Measurements from ENCODE around the gene RNF41. TPM values are rescaled to one million over a fixed set of nuclear protein-coding genes. Genes with fewer than 3 reads are reported as not detected.

Gene RNF41
- total and polyA plus RNA-seq, 2 of the 13 experiments (the other 11 are each of a cell fraction or from before 2014, with no cell fraction given), result 27.1 to 39.4 TPM

GRCh38 chr12:56224102-56224701, 2.5 kb upstream of the RNF41 start, which contains the start of gene NABP2 (continued):
- TF ChIP-seq RBFOX2 (IDR thresholded peaks at IDR 0.05; ENCODE audit: low read depth, low read length), result peak; percentile 74
- TF ChIP-seq PHF21A (CRISPR knock-in tag; IDR thresholded peaks at IDR 0.05), result peak; percentile 89
- TF ChIP-seq, protein P1, sequence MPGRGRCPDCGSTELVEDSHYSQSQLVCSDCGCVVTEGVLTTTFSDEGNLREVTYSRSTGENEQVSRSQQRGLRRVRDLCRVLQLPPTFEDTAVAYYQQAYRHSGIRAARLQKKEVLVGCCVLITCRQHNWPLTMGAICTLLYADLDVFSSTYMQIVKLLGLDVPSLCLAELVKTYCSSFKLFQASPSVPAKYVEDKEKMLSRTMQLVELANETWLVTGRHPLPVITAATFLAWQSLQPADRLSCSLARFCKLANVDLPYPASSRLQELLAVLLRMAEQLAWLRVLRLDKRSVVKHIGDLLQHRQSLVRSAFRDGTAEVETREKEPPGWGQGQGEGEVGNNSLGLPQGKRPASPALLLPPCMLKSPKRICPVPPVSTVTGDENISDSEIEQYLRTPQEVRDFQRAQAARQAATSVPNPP (CRISPR knock-in tag; IDR thresholded peaks at IDR 0.05), result no peak
- no peak for TF ChIP-seq FOSL1 (CRISPR knock-in tag; IDR thresholded peaks at IDR 0.05; ENCODE audit: borderline replicate concordance)
- peak; percentile 82 for TF ChIP-seq FOXC1 (CRISPR knock-in tag; IDR thresholded peaks at IDR 0.05; ENCODE audit: borderline replicate concordance)
- TF ChIP-seq IKZF5 (CRISPR knock-in tag; IDR thresholded peaks at IDR 0.05), result peak; percentile 69
- no peak for TF ChIP-seq ZNF850 (CRISPR knock-in tag; conservative IDR thresholded peaks at IDR 0.05)
- TF ChIP-seq HCFC1 (IDR thresholded peaks at IDR 0.05; ENCODE audit: low read depth, low read length), result no peak
- peak; percentile 88 for TF ChIP-seq SPEN (CRISPR knock-in tag; IDR thresholded peaks at IDR 0.05; ENCODE audit: low read depth)
- TF ChIP-seq ZBTB40 (IDR thresholded peaks at IDR 0.05), result 0 out of 2 replicates have a peak, but pooled peaks have one; percentile 23
- TF ChIP-seq ZBTB40 (CRISPR knock-in tag; IDR thresholded peaks at IDR 0.05), result no peak
- 0 out of 2 replicates have a peak, but pooled peaks have one; percentile 31 for TF ChIP-seq KLF6 (CRISPR knock-in tag; IDR thresholded peaks at IDR 0.05)
- peak; percentile 71 for TF ChIP-seq E2F5 (CRISPR knock-in tag; conservative IDR thresholded peaks at IDR 0.05)
- no peak for TF ChIP-seq NONO (IDR thresholded peaks at IDR 0.05)
- TF ChIP-seq NONO (CRISPR knock-in tag; conservative IDR thresholded peaks at IDR 0.05), result 0 out of 2 replicates have a peak, but pooled peaks have one; percentile 34
- peak; percentile 53; the same call in 1 of the 2 replicates for TF ChIP-seq ZFX (CRISPR knock-in tag; IDR thresholded peaks at IDR 0.05; ENCODE audit: low read depth)
- peak; percentile 70; the same call in 1 of the 2 replicates for TF ChIP-seq HOXA5 (CRISPR knock-in tag; IDR thresholded peaks at IDR 0.05)
- TF ChIP-seq GATA4 (IDR thresholded peaks at IDR 0.05; ENCODE audit: borderline replicate concordance, low read depth), result no peak
- TF ChIP-seq PHF8 (CRISPR knock-in tag; IDR thresholded peaks at IDR 0.05), result peak; percentile 55; the same call in 1 of the 2 replicates

Data from HepG2 (cell line).